Stimulated activated CD4-positive, alpha-beta T cell treated with anti-CD3 and anti-CD28 coated beads, Interleukin-15, amount 100 ng/mL, for 24 hours (primary cell): ENCODE results near the gene MMAB.

Experiments
- DNase-seq: peaks from one replicate; pipeline ENCODE4 v3.0.0-alpha.2; 2020

MMAB gene

GRCh38 chr12:109601557-109601956 is 28.3 kb upstream of the MMAB start:
- no peak for DNase-seq

GRCh38 chr12:109600995-109601394 is 27.7 kb upstream of the MMAB start:
- no peak for DNase-seq

DNA sequence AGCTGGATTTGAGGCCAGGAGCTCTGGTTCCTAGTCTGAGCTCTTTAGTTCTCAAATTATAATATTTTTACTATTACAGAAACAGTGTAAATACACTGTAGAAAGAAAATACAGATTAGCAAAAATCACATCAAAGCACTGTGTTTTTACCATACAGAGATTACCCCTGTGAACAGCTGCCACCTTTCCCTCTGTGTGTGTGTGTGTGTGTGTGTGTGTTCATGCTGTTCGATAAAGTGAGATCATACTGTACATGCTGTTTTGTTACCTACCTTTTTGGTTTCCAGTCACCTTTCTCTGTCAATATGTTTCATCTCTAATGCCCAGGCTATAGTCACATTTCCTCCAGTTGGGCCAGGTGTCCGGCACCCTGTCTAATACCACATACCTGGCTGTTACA is 27.2 kb upstream of the MMAB start:
- DNase-seq = no peak

GRCh38 chr12:109599087-109599486 is 25.8 kb upstream of the MMAB start:
- DNase-seq = no peak

DNA sequence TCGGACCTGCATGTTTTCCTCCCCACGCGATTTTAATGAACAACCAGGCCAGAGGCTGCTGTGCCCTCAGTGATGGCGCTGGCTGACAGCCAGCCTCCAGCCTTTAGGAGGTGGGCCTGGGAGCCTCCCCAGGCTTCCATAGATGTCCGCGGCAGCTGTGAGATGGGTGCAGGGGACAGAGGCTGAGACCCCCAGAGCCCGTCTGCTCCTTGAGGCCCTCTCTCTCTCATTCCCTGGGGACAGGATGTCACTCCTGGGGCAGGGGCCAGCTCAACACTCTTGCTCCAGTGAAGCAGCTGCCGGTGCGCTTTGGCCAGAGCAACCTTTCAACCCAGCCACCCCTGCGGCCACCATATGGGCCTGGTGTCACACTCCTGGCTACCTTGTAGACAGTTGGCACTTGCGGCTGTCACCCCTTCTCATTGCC is 25.1 kb upstream of the MMAB start:
- no peak for DNase-seq

DNA sequence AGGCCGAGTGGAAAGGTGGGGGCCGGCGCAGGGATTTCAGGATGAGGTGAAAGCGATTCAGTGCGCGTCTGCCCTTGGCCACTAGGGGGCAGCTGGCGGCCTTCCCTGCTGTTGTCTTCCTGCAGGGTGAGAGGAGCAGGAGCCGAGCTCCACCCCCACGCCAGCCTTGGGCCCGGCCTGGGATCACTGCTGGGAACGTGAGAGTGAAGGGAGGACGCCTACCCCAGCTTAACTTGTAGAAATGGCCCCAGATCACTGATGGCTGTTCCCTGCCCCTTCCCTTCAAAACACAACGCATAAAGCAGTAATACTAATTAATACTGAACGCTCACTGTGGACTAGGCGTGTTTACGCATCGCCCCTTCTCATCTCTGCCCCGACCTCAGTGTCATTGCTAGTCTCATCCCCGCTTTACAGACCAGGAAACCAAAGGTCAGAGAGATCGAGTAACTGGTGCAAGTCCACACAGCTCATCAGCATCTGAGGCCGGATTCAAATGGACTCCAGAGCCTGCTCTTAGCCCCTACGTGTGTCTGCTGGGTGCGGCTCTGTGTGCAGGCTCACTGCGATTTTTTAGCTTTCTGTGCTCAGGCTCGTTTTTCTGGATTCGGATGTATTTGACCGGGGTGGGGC is 24.6 kb upstream of the MMAB start:
- DNase-seq = peak; percentile 80

DNA sequence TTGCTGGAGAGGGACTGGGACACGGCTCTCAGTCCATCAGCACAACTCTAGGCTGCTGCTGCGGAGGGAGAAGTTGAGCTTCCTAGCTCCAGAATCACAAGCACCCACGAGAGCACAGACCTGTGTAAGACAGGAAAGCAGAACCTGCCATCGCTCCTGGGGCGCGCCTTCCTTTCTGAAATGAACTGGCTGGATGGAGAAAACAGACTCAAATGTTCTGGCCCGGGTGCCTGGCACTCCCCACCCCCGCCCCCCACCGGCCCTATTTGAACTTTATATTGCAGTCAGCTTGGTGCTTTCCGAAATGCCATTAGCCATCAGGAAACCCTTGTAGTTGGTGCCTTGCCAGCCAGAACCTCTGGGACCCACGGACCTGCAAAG is 24.1 kb upstream of the MMAB start:
- DNase-seq = no peak

DNA sequence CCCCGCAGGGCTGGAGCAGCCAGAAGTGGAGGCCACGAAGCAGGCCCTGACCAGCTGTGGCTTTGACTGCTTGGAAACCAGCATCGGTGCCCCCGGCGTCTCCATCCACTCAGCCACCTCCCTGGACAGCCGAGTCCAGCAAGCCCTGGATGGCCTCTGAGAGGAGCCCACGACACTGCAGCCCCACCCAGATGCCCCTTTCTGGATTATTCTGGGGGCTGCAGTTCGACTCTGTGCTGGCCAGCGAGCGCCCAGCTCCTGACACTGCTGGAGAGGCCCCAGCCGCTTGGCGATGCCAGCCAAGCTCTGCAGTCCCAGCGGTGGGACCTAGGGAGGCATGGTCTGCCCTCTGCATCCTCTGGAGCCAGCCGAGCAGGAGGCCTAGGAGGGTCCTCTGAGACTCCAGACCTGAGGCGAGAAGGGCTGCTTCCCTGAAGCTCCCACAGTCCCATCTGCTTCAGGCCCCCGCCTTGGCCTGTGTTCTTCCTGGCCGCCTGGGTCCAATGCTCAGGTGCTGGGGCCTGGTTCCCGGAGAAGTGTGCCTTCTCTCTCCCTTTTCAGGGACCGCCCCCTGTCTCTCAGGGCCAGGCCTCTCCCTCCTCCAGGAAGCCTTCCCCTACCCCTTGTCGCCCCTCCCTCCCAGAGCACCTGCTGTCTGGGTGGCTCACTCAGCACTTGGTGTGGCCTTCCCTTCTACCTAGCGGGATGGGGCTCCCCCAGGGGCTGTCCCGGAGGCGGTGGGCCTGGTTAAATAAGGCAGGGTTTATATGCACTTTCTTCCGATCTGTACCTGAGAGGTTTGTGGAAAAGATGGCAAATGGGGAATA is 23.3 kb upstream of the MMAB start:
- DNase-seq = no peak

DNA sequence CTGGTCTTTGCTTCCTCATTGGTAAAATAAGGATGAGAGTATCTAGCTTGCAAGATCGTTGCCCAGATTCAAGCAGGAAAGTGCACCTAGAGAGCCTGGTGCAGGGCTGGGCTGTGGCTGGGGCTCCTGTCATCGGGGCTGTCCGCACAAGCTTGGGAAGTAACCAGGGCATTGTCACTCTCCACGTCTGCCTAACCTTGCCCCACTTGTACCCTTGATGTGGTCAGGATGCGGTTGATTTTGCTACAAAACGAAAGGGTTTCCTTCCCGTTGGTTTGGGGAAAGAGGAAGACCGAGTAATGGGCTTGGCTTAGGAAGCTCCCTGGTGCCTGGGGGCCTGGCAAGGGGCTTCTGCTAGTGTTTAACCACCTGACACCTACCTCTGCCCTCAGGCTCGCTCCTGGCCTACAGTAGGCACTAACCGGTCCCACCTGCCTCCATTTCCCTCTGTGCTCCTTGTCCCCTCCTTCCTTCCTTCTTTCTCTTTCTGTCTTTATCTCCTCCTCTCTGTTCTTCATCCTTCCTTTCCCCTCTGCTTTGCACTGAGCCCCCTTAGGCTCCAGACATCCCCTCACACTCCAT is 22.1 kb upstream of the MMAB start:
- DNase-seq = peak; percentile 72

GRCh38 chr12:109594556-109595317 is 21.4 kb upstream of the MMAB start:
- DNase-seq = no peak

DNA sequence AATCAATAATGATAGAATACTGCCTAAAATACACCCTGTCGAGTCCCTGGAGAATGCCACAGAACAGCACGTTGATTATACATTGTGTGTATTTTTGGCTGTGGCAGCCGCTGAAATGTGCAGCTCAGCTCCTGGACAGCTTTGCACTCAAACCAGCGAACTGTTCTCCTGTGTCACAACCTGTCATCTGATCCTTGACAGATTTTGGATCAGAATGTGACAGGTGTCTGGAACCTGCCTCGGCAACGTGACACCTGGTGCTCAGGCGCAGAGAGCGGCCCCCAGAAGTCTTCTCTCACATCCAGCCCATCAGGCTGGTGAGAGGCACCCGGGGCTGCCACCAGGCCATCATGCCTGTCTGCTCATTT is 19.6 kb upstream of the MMAB start:
- no peak for DNase-seq

- no peak for DNase-seq
Observed at GRCh38 chr12:109592195-109592904, 19.0 kb upstream of the MMAB start.

GRCh38 chr12:109591041-109591440 is 17.7 kb upstream of the MMAB start:
- DNase-seq = no peak

DNA sequence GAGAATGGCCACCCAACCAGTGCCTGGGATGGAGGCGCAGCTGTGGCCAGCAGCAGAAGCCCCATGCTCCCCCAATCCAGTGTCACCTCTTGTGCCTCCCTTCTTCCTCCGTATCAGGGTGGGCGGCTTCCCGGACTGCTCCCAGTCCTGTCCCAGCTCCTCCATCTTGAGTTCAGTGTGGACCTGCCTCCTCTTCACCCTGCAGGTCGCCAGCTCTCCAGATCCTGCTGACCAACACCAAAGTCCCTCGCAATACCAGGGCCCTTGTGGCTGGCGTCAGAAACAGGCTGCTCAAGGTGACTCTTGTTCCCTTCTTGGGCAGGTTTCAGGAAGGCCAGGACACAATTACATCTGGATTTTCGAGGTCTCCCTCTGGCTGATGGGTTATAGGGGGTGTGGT is 17.3 kb upstream of the MMAB start:
- DNase-seq = no peak

GRCh38 chr12:109589691-109590245 is 16.5 kb upstream of the MMAB start:
- DNase-seq = no peak

- no peak for DNase-seq
Observed at GRCh38 chr12:109589240-109589590, 15.9 kb upstream of the MMAB start.

DNA sequence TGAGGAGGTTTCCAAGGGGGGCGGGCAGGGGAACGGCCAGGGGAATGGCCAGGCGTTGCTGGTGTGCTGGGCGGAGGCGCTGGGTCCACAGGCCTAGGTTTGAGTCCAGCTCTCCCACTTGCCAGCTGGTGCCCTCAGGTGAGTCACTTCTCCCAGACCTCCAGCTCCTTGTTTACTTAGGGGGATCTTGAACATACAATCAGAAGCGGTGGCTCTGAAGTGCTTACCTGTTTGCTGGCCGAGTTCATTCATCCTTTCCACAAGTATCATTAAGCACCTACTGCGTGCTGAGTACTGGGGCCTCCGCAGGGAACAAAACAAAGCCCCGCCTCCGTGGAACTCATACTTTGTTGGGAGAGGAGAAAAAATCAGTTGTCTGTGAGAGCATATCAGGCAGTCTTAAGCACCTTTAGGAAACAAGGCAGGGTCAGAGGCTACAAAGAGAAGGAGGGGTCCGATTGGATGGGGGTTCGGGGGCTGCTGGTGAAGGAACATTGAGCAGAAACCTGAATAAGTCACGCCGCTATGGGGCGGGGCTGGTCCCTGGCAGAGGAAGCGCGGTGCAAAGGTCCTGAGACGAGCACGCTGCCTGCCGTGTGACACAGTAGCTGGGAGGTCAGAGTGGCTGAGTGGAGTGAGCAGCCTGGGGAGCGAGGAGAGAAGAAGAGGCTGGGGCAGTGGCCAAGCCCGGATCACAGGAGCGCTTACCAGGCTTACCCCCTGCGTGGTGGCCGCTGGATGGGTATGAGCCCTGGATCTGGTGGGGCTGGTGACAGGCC is 15.3 kb upstream of the MMAB start:
- DNase-seq = no peak

GRCh38 chr12:109587921-109588320 is 14.6 kb upstream of the MMAB start:
- DNase-seq = no peak

DNA sequence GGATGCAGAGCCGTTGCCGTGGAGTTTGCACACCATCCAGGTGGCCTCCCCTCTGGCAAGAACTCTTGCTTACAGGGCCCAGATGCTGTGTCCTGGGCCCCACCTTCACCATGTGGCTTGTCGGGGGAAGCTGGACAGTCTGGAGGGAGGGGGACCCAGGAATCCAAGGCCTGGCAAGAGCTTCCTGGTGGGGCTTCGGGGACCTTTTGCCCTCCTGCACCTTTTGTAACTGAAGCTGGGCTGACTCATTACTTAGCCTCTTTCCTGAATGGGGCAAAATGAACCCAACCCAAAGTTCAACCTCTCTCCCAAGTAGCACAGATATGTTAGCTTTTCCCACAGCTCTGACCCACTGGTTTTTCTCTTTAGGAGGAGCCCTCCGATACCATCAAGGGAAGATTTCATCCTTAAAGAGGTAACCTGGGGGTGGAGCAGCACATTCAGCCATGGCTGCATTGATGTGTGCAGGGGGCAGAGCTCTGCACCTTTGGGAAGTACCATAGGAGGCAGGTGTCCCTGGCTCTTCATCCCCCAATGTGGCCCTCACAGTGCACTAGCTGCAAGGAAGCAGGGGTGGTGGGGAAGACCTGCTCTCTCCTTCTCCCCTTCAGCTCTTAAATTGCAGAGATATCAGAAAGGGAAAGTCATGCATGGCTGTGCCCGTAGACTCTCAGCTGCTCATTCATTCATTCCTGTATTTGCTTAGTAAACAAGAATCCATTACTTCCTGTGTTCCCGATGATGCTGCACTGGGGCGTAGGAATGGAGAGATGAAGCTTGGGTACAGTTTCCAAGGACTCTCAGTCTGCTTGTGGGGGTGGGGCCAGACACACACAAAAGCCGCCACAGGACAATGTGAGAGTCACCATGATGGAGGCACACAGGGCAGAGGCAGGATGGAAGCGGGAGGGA is 13.3 kb upstream of the MMAB start:
- DNase-seq = no peak

- no peak for DNase-seq
Observed at GRCh38 chr12:109583733-109584132, 10.4 kb upstream of the MMAB start.

- DNase-seq = no peak
Observed at GRCh38 chr12:109582636-109583035, 9.3 kb upstream of the MMAB start.
